HG03354 (cell line): ENCODE data around the gene NAAA.
"Not testable (repeated sequence)": the region's sequence is repeated elsewhere in the genome, so short reads cannot be mapped to it uniquely, and the experiment has no call there.

Experiments used
- ATAC-seq: cut with Tn5 transposase; IDR thresholded peaks from one replicate; pipeline ENCODE4 v1.9.1; 2021; ENCODE audit warnings: mild to moderate bottlenecking; ENCODE audit not compliant: unreplicated experiment, poor library complexity, severe bottlenecking

Gene NAAA

GRCh38 chr4:75921910-75922309 is 18.9 kb downstream of the NAAA start:
- ATAC-seq: no peak

GRCh38 chr4:75920327-75920726 is 20.5 kb downstream of the NAAA start:
- ATAC-seq: no peak

GRCh38 chr4:75919920-75920319 is 20.9 kb downstream of the NAAA start:
- no peak for ATAC-seq

GRCh38 chr4:75916091-75916661 is 24.6 kb downstream of the NAAA start:
- peak; percentile 73 for ATAC-seq

- ATAC-seq: no peak
Measured at GRCh38 chr4:75912968-75913367, 27.8 kb downstream of the NAAA start.

GRCh38 chr4:75910831-75911230 is 30.0 kb downstream of the NAAA start:
- ATAC-seq: not testable (repeated sequence)

GRCh38 chr4:75909405-75909804 is 31.4 kb downstream of the NAAA start:
- no peak for ATAC-seq

GRCh38 chr4:75908555-75908954 is 32.3 kb downstream of the NAAA start:
- no peak for ATAC-seq

GRCh38 chr4:75907966-75908365 is 32.8 kb downstream of the NAAA start:
- no peak for ATAC-seq

DNA sequence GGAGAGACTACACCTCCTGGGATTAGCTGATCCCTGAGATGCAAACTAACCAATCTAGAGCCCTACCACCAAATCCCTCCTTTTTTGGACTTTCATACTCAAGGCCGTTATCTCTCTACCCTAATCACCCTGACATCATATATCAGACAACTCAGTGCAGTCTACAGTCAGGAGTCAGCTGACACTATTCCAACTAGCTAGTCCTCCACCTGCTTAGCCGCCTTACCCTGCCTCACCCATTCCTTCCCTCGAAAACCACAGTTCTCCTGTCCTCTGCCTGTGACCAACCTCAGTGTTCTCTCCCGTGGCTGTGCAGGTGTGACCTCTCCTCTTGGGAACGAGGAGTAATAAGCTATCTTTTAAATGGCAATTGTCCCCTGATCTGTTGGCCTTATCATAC is 36.7 kb downstream of the NAAA start:
- no peak for ATAC-seq

DNA sequence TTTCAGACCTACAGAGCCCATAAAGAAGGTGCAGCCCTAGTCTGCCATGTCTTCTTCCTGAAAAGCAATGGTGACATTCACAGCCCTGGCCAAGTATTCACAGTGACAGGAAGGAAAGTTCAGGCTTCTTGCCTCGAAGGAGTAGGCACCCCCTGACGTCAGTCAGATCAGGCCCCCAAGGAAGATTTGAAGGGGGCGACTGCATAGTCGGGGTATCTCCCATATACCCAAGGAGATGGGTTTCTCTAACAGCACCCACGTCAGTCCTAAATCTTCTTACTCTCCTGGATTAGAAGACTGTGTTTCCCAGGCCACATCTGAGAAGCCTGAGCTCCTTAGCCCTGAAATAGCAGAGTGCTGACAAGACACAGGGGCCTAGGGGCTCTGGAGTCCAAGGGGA is 38.5 kb downstream of the NAAA start, which contains the start of gene PPEF2:
PPEF2 (minus strand) TSS at position 101 of the 400 bp plus-strand sequence. CDS start 6,127 bp downstream, outside the sequence.
- no peak for ATAC-seq

DNA sequence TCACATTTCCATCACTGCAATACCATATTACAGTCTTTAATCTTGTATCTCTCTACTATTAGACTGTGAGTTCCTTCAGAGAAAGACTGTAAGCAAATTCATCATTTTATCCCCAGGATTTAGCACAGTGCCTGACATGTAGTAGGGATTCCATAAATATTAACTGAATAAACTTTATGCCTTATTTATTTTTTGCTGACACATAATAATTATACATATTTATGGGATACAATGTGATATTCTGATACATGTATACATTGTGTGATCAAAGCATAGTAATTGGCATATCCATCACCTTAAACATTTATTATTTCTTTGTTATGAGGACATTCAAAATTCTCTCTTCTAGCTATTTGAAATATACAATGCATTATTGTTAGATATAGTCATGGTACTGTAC is 42.3 kb downstream of the NAAA start:
- no peak for ATAC-seq

DNA sequence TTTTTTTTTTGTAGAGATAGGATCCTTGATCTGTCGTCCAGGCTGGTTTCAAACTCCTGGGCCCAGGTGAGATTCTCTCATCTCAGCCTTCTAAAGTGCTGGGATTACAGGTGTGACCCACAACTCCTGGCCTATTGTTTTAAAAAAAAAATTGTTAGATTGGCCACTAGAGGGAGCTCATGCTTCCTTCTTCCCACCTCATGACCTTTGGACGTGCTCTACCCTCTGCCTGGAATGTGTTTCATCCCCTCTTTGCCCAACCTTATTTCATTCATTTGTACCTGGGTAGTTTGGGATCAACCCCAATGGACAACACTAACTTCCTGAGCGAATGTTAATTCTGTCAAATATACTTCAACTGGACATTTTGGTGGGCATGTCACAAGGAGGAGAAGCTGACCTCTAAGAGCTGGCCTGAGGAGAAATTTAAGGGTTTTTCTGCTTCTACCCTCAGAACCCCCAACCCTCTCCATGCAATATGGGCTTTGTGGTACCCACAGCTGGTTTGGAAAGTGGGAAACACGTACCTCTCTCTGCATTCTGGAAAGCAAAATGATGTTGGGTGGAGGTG is 45.0 kb downstream of the NAAA start:
- ATAC-seq: no peak

- no peak for ATAC-seq
Measured at GRCh38 chr4:75892508-75892907, 48.3 kb downstream of the NAAA start.

DNA sequence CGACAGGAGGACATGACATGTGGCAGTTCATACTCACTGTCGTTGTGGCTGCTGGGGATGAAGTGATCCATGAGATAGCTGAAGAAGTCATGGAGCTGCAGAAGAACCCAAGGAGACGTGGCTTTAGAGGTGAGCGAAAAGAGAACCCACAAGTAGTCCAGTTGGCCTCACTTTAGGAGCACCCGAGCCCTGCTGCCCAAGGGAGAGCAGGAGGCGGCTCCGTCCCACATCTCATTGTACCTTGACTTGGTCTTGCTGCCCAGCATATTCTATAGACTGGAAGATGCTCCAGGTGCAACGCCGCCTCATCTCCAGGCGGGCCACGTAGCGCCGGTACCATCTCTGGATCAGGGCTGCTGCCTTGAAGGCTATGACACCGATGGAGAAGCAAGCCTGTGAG is 49.2 kb downstream of the NAAA start:
- no peak for ATAC-seq

GRCh38 chr4:75889537-75890199 is 51.1 kb downstream of the NAAA start:
- no peak for ATAC-seq

- no peak for ATAC-seq
Measured at GRCh38 chr4:75886104-75886503, 54.7 kb downstream of the NAAA start.

- no peak for ATAC-seq
Measured at GRCh38 chr4:75881476-75881875, 59.3 kb downstream of the NAAA start.

GRCh38 chr4:75880278-75880677 is 60.5 kb downstream of the NAAA start:
- ATAC-seq: no peak

- no peak for ATAC-seq
Measured at GRCh38 chr4:75878246-75878756, 62.5 kb downstream of the NAAA start.

DNA sequence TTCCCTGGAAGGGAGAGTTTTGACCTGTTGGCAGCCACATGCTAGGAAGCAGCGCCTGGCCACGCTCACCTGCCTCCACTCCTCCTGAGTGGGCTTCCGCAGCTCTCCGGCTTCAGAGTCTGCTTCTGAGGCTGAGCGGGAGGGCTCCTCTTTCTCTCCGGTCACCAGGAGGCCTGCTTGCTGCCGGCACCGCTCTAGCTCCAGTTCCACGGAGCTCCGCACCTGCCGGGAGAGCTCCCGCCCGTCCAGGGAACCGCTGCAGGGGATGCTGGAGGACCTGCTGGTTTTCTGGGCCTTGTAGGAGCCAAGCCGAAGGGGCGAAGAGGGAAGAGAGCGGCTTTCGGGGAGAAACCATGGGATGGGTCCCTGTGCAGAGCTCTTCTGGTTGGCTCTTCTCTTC is 64.6 kb downstream of the NAAA start:
- ATAC-seq: no peak
